ENCODE results near the gene CAMK4. TPM values are rescaled to one million over a fixed set of nuclear protein-coding genes. Genes with fewer than 3 reads are reported as not detected.
A peak's percentile ranks its signal among the peaks of the same experiment; 100 is the strongest.

CAMK4 gene
- total RNA-seq, 1 donor from 2014 or later = 1.2 TPM

- DNase-seq (ENCODE audit: extremely low spot score, unreplicated experiment) = no peak
- Mint-ChIP-seq H3K4me3 (ENCODE audit: unreplicated experiment) (no peak overlapping the region), H3K9me3 (ENCODE audit: unreplicated experiment) (peaks cover 4% of the 10 kb centered on the region), H3K4me1 (ENCODE audit: unreplicated experiment) (peaks cover 7% of the 10 kb centered on the region), H3K27ac (ENCODE audit: unreplicated experiment) (no peak overlapping the region), H3K27me3 (ENCODE audit: unreplicated experiment) (peaks cover 4% of the 10 kb centered on the region), H3K36me3 (ENCODE audit: unreplicated experiment) (no peaks in the 10 kb centered on the region)
- no peak for TF ChIP-seq CTCF (IDR thresholded peaks at IDR 0.05)
Measured at GRCh38 chr5:111447822-111448221, 223.6 kb downstream of the CAMK4 start.

DNA sequence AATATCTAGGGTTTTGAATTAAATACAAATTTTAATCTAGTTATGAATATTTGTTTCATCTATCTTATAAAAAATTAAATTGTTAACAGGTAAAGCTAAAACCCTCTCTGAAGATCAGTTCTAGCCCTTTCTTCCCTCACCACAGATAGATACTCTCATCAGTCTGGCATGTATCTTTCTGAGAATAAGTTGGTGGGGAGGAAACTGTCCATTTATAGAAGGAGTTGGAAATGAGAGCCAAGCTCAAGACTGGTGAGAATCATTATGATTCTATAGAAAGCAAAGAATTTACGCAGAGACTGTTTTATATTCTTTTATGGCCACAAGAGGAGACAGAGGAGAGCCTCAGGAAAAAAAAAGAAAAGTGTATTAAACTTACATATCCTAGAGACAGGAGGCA, 229.1 kb downstream of the CAMK4 start:
- peaks cover 22% of the 10 kb centered on the region for H3K4me1 Mint-ChIP-seq (ENCODE audit: unreplicated experiment)
- no peak for TF ChIP-seq CTCF (IDR thresholded peaks at IDR 0.05)
- DNase-seq (ENCODE audit: extremely low spot score, unreplicated experiment) = no peak
- H3K9me3 Mint-ChIP-seq (ENCODE audit: unreplicated experiment) = no peaks in the 10 kb centered on the region
- peak overlapping the region; percentile 19 for H3K27ac Mint-ChIP-seq (ENCODE audit: unreplicated experiment)
- H3K36me3 Mint-ChIP-seq (ENCODE audit: unreplicated experiment) = no peaks in the 10 kb centered on the region
- H3K4me3 Mint-ChIP-seq (ENCODE audit: unreplicated experiment) = peak overlapping the region; percentile 1
- H3K27me3 Mint-ChIP-seq (ENCODE audit: unreplicated experiment) = no peaks in the 10 kb centered on the region

DNA sequence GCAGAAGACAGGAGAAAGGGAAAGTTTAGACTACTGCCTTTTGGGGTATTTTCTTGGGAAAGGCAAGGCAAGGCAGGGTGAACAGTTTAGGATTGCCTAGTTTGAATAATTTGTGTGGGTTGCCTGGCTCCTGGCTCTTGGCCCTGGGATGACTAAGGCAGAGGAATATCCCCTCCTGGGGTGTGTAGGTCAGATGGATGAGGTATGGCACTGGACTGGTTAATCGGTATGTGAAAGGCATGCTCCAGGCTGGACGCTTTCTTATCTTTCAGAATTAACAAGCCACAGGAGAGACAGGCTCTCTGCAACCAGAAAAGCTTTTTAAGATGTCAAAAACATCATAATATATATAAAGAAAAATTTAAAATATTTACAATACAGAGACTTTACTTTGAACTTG, 229.6 kb downstream of the CAMK4 start:
- TF ChIP-seq CTCF (IDR thresholded peaks at IDR 0.05) = no peak
- Mint-ChIP-seq H3K4me3 (ENCODE audit: unreplicated experiment) (peak overlapping the region; percentile 1), H3K36me3 (ENCODE audit: unreplicated experiment) (no peaks in the 10 kb centered on the region), H3K27ac (ENCODE audit: unreplicated experiment) (peak overlapping the region; percentile 19), H3K9me3 (ENCODE audit: unreplicated experiment) (no peaks in the 10 kb centered on the region), H3K4me1 (ENCODE audit: unreplicated experiment) (peaks cover 22% of the 10 kb centered on the region), H3K27me3 (ENCODE audit: unreplicated experiment) (no peaks in the 10 kb centered on the region)
- no peak for DNase-seq (ENCODE audit: extremely low spot score, unreplicated experiment)

GRCh38 chr5:111454198-111454622, 230.0 kb downstream of the CAMK4 start:
- Mint-ChIP-seq H3K4me3 (ENCODE audit: unreplicated experiment) (no peak overlapping the region), H3K9me3 (ENCODE audit: unreplicated experiment) (no peaks in the 10 kb centered on the region), H3K27ac (ENCODE audit: unreplicated experiment) (peak overlapping the region; percentile 38), H3K27me3 (ENCODE audit: unreplicated experiment) (no peaks in the 10 kb centered on the region), H3K4me1 (ENCODE audit: unreplicated experiment) (peaks cover 22% of the 10 kb centered on the region), H3K36me3 (ENCODE audit: unreplicated experiment) (no peaks in the 10 kb centered on the region)
- DNase-seq (ENCODE audit: extremely low spot score, unreplicated experiment) = no peak
- no peak for TF ChIP-seq CTCF (IDR thresholded peaks at IDR 0.05)

DNA sequence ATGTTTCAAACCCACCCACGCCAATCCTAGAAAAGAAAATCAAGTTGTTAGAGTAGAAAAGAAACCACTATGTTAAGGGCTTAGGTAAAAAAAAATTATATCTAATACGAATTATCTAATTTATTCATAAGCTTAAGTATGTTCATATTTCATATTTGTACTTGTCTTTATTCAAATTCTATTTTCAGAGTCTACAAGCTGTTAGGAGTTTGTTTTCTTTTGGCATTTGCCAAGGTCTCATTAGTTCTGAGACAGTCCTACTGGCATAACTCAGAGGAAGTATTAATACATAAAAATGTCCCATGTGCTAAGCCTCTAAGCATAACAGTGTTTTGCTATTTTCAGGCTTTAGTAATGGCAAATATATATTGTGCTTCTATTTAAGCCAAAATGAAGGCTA, 230.6 kb downstream of the CAMK4 start:
- H3K9me3 Mint-ChIP-seq (ENCODE audit: unreplicated experiment) = no peaks in the 10 kb centered on the region
- H3K36me3 Mint-ChIP-seq (ENCODE audit: unreplicated experiment) = no peaks in the 10 kb centered on the region
- H3K27me3 Mint-ChIP-seq (ENCODE audit: unreplicated experiment) = peaks cover under 1% of the 10 kb centered on the region
- H3K4me3 Mint-ChIP-seq (ENCODE audit: unreplicated experiment) = no peak overlapping the region
- DNase-seq (ENCODE audit: extremely low spot score, unreplicated experiment) = no peak
- no peak for TF ChIP-seq CTCF (IDR thresholded peaks at IDR 0.05)
- peaks cover 22% of the 10 kb centered on the region for H3K4me1 Mint-ChIP-seq (ENCODE audit: unreplicated experiment)
- peak overlapping the region; percentile 38 for H3K27ac Mint-ChIP-seq (ENCODE audit: unreplicated experiment)

Measured in osteocyte (in vitro differentiated cells).